Liver (tissue), 9 donors: ENCODE results near the gene CILP. TPM values are rescaled to one million over a fixed set of nuclear protein-coding genes. Genes with fewer than 3 reads are reported as not detected.

Experiments
- DNase-seq: peaks from one replicate; pipeline ENCODE4 v3.0.0-alpha.2; 2017; ENCODE audit warnings: low spot score
- H3K27ac ChIP-seq, 2 donors: one replicate each; pipeline ENCODE4 v1.7.0; 2013; ENCODE audit warnings: inconsistent platforms in 2 of 2, low read length in 2 of 2, control low read depth in 1 of 2, low read depth in 1 of 2, mild to moderate bottlenecking in 1 of 2
- H3K27me3 ChIP-seq, 4 donors: one replicate each; pipeline versions ENCODE4 v1.6.1 to v1.7.0; 2013; ENCODE audit warnings: low read length in 3 of 4, inconsistent platforms in 1 of 4, mild to moderate bottlenecking in 1 of 4, moderate library complexity in 1 of 4; ENCODE audit not compliant: control insufficient read depth in 4 of 4, insufficient read depth in 4 of 4
- H3K36me3 ChIP-seq, 4 donors: one replicate each; pipeline versions ENCODE4 v1.6.1 to v1.7.0; 2013; ENCODE audit warnings: low read length in 3 of 4, mild to moderate bottlenecking in 3 of 4, low read depth in 1 of 4, moderate library complexity in 1 of 4; ENCODE audit not compliant: control insufficient read depth in 4 of 4, insufficient read depth in 3 of 4
- H3K4me1 ChIP-seq, 4 donors: one replicate each; pipeline versions ENCODE4 v1.6.1 to v1.7.0; 2013; ENCODE audit warnings: low read length in 3 of 4, mild to moderate bottlenecking in 3 of 4, moderate library complexity in 1 of 4; ENCODE audit not compliant: control insufficient read depth in 4 of 4, insufficient read depth in 4 of 4
- H3K4me3 ChIP-seq, 3 donors: one replicate each; pipeline versions ENCODE4 v1.6.1 to v1.7.0; 2013; ENCODE audit warnings: low read length in 3 of 3, control low read depth in 1 of 3, low read depth in 1 of 3, mild to moderate bottlenecking in 1 of 3
- H3K9ac ChIP-seq, 2 donors: one replicate each; pipeline ENCODE4 v1.7.0; 2013; ENCODE audit warnings: low read length in 2 of 2, mild to moderate bottlenecking in 2 of 2, moderate library complexity in 2 of 2, control low read depth in 1 of 2, low read depth in 1 of 2
- H3K9me3 ChIP-seq, 4 donors: one replicate each; pipeline versions ENCODE4 v1.6.1 to v1.7.0; 2013; ENCODE audit warnings: low read length in 3 of 4; ENCODE audit not compliant: control insufficient read depth in 4 of 4
- FOXA2 ChIP-seq: IDR thresholded peaks from 2 replicates; pipeline ENCODE4 v1.6.1; 2016; ENCODE audit warnings: antibody characterized with exemption
- GABPA ChIP-seq, 2 donors: IDR thresholded peaks in 1 of 2; conservative IDR thresholded peaks in 1 of 2; 2 replicates each; pipeline ENCODE4 v1.6.1; 2016; ENCODE audit warnings: antibody characterized with exemption in 2 of 2, mild to moderate bottlenecking in 1 of 2, moderate library complexity in 1 of 2
- HNF4G ChIP-seq: IDR thresholded peaks from 2 replicates; pipeline ENCODE4 v1.6.1; 2016; ENCODE audit warnings: antibody characterized with exemption
- JUND ChIP-seq, 2 donors: IDR thresholded peaks; 2 replicates each; pipeline ENCODE4 v1.6.1; 2016; ENCODE audit warnings: antibody characterized with exemption in 2 of 2
- NR2F2 ChIP-seq: IDR thresholded peaks from 2 replicates; pipeline ENCODE4 v1.6.1; 2016; ENCODE audit warnings: antibody characterized with exemption
- RXRA ChIP-seq, 2 donors: IDR thresholded peaks; 2 replicates each; pipeline ENCODE4 v1.6.1; 2017 to 2018; ENCODE audit warnings: antibody characterized with exemption in 2 of 2, mild to moderate bottlenecking in 1 of 2
- SP1 ChIP-seq: IDR thresholded peaks from 2 replicates; pipeline ENCODE4 v1.6.1; 2018; ENCODE audit warnings: antibody characterized with exemption, mild to moderate bottlenecking
- YY1 ChIP-seq: IDR thresholded peaks from 2 replicates; pipeline ENCODE4 v1.6.1; 2016; ENCODE audit warnings: antibody characterized with exemption, mild to moderate bottlenecking
- WGBS: extraction: QIAGEN DNeasy Blood & Tissue Kit; methylation state at CpG from one replicate; pipeline ENCODE4 v1.1.7; 2013; 5-methylcytosine and 5-hydroxymethylcytosine counted together
- polyA plus RNA-seq, 2 donors: library from polyadenylated mRNA; stranded (reverse) in 1 of 2; unstranded in 1 of 2; fragments of 200-250 nt in 1 of 2; fragments of >200 nt in 1 of 2; fragmentation: Nextera tagmentation in 1 of 2; extraction: Ambion mirVana in 1 of 2; gene quantifications; one replicate each; pipeline versions ENCODE4 v1.2.1 to v1.2.3, GENCODE V29; 2013 to 2015
- total RNA-seq, 2 donors: library from RNA; depleted of rRNA; stranded (reverse); fragments of >200 nt; gene quantifications; one replicate each; pipeline ENCODE4 v1.2.3, GENCODE V29; 2014
- TF ChIP-seq, protein P1 (sequence below): IDR thresholded peaks from 2 replicates; pipeline ENCODE4 v1.6.1; 2016; ENCODE audit warnings: antibody characterized with exemption
- TF ChIP-seq, protein P2 (sequence below): IDR thresholded peaks from 2 replicates; pipeline ENCODE4 v1.6.1; 2016; ENCODE audit warnings: antibody characterized with exemption, mild to moderate bottlenecking
- TF ChIP-seq, protein P3 (sequence below): fragments of 150-350 bp; IDR thresholded peaks from 2 replicates; pipeline ENCODE4 v1.5.1; 2017; ENCODE audit warnings: improper control_type of control experiment, low read depth, low read length; ENCODE audit not compliant: missing input control
- TF ChIP-seq, protein P4 (sequence below): IDR thresholded peaks from 2 replicates; pipeline ENCODE4 v1.6.1; 2016; ENCODE audit warnings: antibody characterized with exemption
- donor health status: healthy.
- donor health status: healthy.
- donor health status: healthy.
- donor health status: healthy.
- donor health status: healthy.

CILP gene
- total and polyA plus RNA-seq, 4 donors, result 0.28 to 2.6 (median 0.44) TPM

- no peaks in the 10 kb centered on the region for H3K9me3 ChIP-seq
- H3K36me3 ChIP-seq, result no peaks in the 10 kb centered on the region
- no peaks in the 10 kb centered on the region for H3K27me3 ChIP-seq
- 62% methylated on average over 2 of the region's 2 CpGs for WGBS
- H3K27ac ChIP-seq, result no peak overlapping the region
- no peak for DNase-seq
- TF ChIP-seq, protein P1, sequence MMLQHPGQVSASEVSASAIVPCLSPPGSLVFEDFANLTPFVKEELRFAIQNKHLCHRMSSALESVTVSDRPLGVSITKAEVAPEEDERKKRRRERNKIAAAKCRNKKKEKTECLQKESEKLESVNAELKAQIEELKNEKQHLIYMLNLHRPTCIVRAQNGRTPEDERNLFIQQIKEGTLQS, result no peak
- no peaks in the 10 kb centered on the region for H3K4me1 ChIP-seq
- H3K9ac ChIP-seq, result no peak overlapping the region
- H3K4me3 ChIP-seq, result no peak overlapping the region
Measured at GRCh38 chr15:65221697-65222096, 10.4 kb upstream of the CILP start.

DNA sequence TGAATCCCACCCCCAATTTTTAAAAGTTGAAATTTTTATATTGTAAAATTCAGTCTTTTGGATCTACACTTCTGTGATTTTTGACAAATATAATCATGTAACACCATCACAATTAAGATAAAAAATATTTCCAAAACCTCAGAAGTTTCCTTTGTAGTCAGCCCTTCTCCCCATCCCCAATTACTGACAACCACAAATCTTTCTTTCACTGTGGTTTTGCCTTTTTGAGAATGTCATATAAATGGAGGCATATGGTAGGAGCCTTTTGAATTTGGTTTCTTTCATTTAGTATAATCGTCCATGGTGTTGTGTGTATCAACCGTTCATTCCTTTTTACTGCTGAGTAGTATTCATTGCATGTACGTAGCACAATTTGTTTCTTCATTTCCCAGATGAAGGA, 7.9 kb upstream of the CILP start:
- Histone ChIP-seq H3K4me1 (no peaks in the 10 kb centered on the region), H3K36me3 (no peaks in the 10 kb centered on the region), H3K9ac (no peak overlapping the region), H3K27me3 (no peaks in the 10 kb centered on the region), H3K9me3 (no peaks in the 10 kb centered on the region), H3K4me3 (no peak overlapping the region), H3K27ac (no peak overlapping the region)
- WGBS, result 91% methylated on average over 3 of the region's 3 CpGs
- TF ChIP-seq SP1 (no peak), YY1 (no peak), NR2F2 (no peak)
- TF ChIP-seq, protein P2, sequence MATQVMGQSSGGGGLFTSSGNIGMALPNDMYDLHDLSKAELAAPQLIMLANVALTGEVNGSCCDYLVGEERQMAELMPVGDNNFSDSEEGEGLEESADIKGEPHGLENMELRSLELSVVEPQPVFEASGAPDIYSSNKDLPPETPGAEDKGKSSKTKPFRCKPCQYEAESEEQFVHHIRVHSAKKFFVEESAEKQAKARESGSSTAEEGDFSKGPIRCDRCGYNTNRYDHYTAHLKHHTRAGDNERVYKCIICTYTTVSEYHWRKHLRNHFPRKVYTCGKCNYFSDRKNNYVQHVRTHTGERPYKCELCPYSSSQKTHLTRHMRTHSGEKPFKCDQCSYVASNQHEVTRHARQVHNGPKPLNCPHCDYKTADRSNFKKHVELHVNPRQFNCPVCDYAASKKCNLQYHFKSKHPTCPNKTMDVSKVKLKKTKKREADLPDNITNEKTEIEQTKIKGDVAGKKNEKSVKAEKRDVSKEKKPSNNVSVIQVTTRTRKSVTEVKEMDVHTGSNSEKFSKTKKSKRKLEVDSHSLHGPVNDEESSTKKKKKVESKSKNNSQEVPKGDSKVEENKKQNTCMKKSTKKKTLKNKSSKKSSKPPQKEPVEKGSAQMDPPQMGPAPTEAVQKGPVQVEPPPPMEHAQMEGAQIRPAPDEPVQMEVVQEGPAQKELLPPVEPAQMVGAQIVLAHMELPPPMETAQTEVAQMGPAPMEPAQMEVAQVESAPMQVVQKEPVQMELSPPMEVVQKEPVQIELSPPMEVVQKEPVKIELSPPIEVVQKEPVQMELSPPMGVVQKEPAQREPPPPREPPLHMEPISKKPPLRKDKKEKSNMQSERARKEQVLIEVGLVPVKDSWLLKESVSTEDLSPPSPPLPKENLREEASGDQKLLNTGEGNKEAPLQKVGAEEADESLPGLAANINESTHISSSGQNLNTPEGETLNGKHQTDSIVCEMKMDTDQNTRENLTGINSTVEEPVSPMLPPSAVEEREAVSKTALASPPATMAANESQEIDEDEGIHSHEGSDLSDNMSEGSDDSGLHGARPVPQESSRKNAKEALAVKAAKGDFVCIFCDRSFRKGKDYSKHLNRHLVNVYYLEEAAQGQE, result no peak
- DNase-seq, result no peak

DNA sequence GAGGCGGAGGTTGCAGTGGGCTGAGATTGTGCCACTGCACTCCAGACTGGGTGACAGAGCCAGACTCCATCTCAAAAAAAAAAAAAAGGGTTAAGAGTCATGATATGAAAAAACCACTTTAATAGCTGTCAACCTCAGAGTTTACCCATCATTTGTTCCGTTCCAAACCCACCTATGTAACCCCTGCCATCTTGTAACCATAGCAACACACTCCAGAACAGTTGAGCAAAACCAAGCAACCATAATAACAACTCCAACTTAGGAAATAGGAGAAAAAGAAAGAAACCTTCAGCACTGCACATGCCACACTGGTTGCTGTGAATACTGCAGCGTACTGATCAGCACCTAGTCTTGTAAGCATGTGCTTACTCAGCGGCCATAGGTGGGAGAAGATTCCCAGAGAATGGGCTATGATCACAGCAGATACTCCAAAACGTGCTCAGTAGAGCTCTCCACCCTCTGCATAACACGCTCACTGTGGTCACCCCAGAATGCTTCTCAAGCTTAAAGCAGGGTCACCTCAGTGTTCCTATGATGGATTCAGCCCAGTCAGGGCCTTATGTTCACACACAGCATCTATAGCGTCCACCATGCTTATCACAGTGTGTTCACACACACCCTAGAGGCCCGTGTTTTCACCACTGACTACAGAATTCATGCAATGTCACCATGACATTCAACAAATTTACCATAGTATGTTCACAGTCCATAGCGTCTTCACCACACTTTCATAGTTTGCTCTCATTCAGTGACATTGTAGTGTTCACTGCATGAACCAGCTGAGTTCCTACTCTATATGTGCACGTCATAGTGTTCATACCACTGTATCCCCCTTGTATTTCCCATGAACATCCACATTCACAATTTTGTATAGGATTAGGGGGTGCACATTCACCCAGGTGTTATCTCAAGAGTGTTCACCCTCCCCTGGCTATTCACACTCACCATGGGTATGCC, 6.5 kb upstream of the CILP start:
- WGBS, result 84% methylated on average over 10 of the region's 10 CpGs
- no peaks in the 10 kb centered on the region for H3K36me3 ChIP-seq
- H3K4me1 ChIP-seq, result no peaks in the 10 kb centered on the region
- no peak overlapping the region for H3K27ac ChIP-seq
- TF ChIP-seq, protein P3, sequence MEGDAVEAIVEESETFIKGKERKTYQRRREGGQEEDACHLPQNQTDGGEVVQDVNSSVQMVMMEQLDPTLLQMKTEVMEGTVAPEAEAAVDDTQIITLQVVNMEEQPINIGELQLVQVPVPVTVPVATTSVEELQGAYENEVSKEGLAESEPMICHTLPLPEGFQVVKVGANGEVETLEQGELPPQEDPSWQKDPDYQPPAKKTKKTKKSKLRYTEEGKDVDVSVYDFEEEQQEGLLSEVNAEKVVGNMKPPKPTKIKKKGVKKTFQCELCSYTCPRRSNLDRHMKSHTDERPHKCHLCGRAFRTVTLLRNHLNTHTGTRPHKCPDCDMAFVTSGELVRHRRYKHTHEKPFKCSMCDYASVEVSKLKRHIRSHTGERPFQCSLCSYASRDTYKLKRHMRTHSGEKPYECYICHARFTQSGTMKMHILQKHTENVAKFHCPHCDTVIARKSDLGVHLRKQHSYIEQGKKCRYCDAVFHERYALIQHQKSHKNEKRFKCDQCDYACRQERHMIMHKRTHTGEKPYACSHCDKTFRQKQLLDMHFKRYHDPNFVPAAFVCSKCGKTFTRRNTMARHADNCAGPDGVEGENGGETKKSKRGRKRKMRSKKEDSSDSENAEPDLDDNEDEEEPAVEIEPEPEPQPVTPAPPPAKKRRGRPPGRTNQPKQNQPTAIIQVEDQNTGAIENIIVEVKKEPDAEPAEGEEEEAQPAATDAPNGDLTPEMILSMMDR, result no peak
- TF ChIP-seq, protein P2, result no peak
- TF ChIP-seq NR2F2 (no peak), FOXA2 (no peak), RXRA (IDR thresholded peaks at IDR 0.05) (no peak), GABPA (IDR thresholded peaks at IDR 0.05 in 1 of 2, conservative IDR thresholded peaks at IDR 0.05 in 1 of 2) (no peak), JUND (IDR thresholded peaks at IDR 0.05) (no peak), YY1 (no peak), SP1 (no peak), HNF4G (no peak)
- TF ChIP-seq, protein P1, result no peak
- TF ChIP-seq, protein P4, sequence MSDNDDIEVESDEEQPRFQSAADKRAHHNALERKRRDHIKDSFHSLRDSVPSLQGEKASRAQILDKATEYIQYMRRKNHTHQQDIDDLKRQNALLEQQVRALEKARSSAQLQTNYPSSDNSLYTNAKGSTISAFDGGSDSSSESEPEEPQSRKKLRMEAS, result no peak
- no peaks in the 10 kb centered on the region for H3K9me3 ChIP-seq
- H3K27me3 ChIP-seq, result no peaks in the 10 kb centered on the region
- no peak for DNase-seq
- H3K9ac ChIP-seq, result no peak overlapping the region
- H3K4me3 ChIP-seq, result no peak overlapping the region
